Mammary epithelial cell (primary cell): ENCODE results near the gene PHLDB3.

Experiments
- EZH2 ChIP-seq: IDR thresholded peaks from 2 replicates; pipeline ENCODE4 v1.6.1; 2012; ENCODE audit warnings: low read length, inconsistent platforms, borderline replicate concordance
- TF ChIP-seq, protein P1 (sequence below), 2 donors: IDR thresholded peaks in 1 of 2; conservative IDR thresholded peaks in 1 of 2; 2 replicates each; pipeline ENCODE4 v1.5.1; 2011 to 2012; ENCODE audit warnings: inconsistent platforms in 2 of 2, low read length in 2 of 2, mild to moderate bottlenecking in 2 of 2, control low read depth in 1 of 2, low read depth in 1 of 2; ENCODE audit not compliant: insufficient read depth in 1 of 2; ENCODE audit errors: extremely low read depth in 1 of 2

DNA sequence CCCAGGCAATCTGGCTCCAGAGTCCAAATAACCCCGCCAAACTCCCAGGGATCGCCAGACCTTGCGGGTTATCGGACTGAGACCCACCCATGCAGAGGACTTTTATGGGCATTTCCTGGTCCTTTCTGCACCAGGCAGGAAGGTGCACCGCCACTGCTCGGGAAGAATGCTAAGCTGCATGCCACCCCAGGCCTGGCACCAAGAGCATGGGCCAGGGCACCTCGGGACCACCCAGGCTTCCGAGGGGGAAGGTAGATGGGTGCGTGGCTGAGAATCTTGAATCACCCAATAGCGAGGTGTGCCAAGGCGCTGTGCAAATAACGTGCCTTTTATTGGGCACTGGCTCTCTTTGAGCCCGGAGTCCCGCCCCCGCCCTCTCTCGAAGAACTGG lies 28.0 kb upstream of the PHLDB3 start:
- TF ChIP-seq, protein P1, sequence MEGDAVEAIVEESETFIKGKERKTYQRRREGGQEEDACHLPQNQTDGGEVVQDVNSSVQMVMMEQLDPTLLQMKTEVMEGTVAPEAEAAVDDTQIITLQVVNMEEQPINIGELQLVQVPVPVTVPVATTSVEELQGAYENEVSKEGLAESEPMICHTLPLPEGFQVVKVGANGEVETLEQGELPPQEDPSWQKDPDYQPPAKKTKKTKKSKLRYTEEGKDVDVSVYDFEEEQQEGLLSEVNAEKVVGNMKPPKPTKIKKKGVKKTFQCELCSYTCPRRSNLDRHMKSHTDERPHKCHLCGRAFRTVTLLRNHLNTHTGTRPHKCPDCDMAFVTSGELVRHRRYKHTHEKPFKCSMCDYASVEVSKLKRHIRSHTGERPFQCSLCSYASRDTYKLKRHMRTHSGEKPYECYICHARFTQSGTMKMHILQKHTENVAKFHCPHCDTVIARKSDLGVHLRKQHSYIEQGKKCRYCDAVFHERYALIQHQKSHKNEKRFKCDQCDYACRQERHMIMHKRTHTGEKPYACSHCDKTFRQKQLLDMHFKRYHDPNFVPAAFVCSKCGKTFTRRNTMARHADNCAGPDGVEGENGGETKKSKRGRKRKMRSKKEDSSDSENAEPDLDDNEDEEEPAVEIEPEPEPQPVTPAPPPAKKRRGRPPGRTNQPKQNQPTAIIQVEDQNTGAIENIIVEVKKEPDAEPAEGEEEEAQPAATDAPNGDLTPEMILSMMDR (conservative IDR thresholded peaks at IDR 0.05 in 1 of 2, IDR thresholded peaks at IDR 0.05 in 1 of 2; ENCODE audit: extremely low read depth in 1 of 2, insufficient read depth in 1 of 2, low read depth in 1 of 2, low read length in 2 of 2), result no peak
- TF ChIP-seq EZH2, result no peak
